ENCODE results near the gene BMX. TPM values are rescaled to one million over a fixed set of nuclear protein-coding genes. Genes with fewer than 3 reads are reported as not detected.

BMX gene
- total and polyA plus RNA-seq, 9 of the 15 experiments (the other 6 are each of a cell fraction or from before 2014, with no cell fraction given): 0.45 to 4.2 (median 1.8) TPM

- BruUV-seq (replicated peaks): no TSS peak
- WGBS (ENCODE audit: insufficient coverage, low coverage, missing lambda C conversion rate): 0% methylated on average over 1 of the region's 1 CpG
- ChIA-PET POLR2A (interaction anchor here (0.7 to 0.8 kb wide), 2 partner anchors 12 to 19 kb away, joined by 3 read pairs; partner anchors contain the start of gene PIR), CTCF (ENCODE audit: low intra/inter-chr PET ratio) (no interaction called here)
- H3K4me2 ChIP-seq (ENCODE audit: insufficient read depth, low read length): no peak overlapping the region
- H3K9ac ChIP-seq (ENCODE audit: insufficient read depth in 1 of 2, low read depth in 2 of 2, low read length in 2 of 2): no peak overlapping the region
- H3K79me2 ChIP-seq (ENCODE audit: control insufficient read depth, insufficient read depth, low read length): no peaks in the 10 kb centered on the region
- in situ Hi-C loops (cut with MboI): no loop called here
- H3K9me1 ChIP-seq (ENCODE audit: control insufficient read depth, insufficient read depth, low read length): no peaks in the 10 kb centered on the region
- H3K27ac ChIP-seq (ENCODE audit: extremely low read depth, low read depth, low read length): no peak overlapping the region
- H3K4me1 ChIP-seq (replicated peaks in 1 of 2; ENCODE audit: control insufficient read depth in 2 of 2, insufficient read depth in 2 of 2, low read length in 2 of 2): peaks cover 0 to 41% of the 10 kb centered on the region in 2 experiments
- ATAC-seq: no peak
- H3K27me3 ChIP-seq (ENCODE audit: control insufficient read depth in 2 of 2, insufficient read depth in 2 of 2, low read length in 2 of 2): no peaks in the 10 kb centered on the region
- DNase-seq (ENCODE audit: extremely low read depth in 1 of 4, low spot score in 3 of 4): no peak
- no peaks in the 10 kb centered on the region for H3K36me3 ChIP-seq (ENCODE audit: control insufficient read depth, insufficient read depth, low read length)
- peak overlapping the region; percentile 68 for H2AFZ ChIP-seq (ENCODE audit: low read depth, low read length)
- no peaks in the 10 kb centered on the region for H3K9me3 ChIP-seq (replicated peaks; ENCODE audit: control insufficient read depth, insufficient read depth, low read depth, low read length)
- FAIRE-seq: no peak
- no peak overlapping the region for H3K4me3 ChIP-seq
- TF ChIP-seq MAFG (tag; conservative IDR thresholded peaks at IDR 0.05): 0 out of 2 replicates have a peak, but pooled peaks have one; percentile 6
- no peak for TF ChIP-seq ZNF778 (CRISPR knock-in tag; IDR thresholded peaks at IDR 0.05)
- peak; percentile 53 for TF ChIP-seq NFE2 (IDR thresholded peaks at IDR 0.05; ENCODE audit: low read depth)
- H4K20me1 ChIP-seq (replicated peaks; ENCODE audit: control insufficient read depth, insufficient read depth, low read length): no peaks in the 10 kb centered on the region
- intact Hi-C loops (cut with micrococcal nuclease): no loop called here
These were observed 11.0 kb downstream of the BMX start for GRCh38 chrX:15511563-15511962.

- FAIRE-seq (no peak), ATAC-seq (peak; percentile 21; the same call in 2 of the 3 replicates)
- POLR2A ChIA-PET: interaction anchor here (0.8 to 1.0 kb wide), 2 partner anchors 11 to 12 kb away, joined by 3 read pairs; partner anchors contain the start of gene BMX
These were observed 11.9 kb downstream of the BMX start for GRCh38 chrX:15512401-15512965.

More at GRCh38 chrX:15512401-15512965, 11.9 kb downstream of the BMX start:
- H3K4me3 ChIP-seq: no peak overlapping the region
- in situ Hi-C loops (cut with MboI) (no loop called here), intact Hi-C loops (cut with micrococcal nuclease) (no loop called here)
- no peaks in the 10 kb centered on the region for H3K9me3 ChIP-seq (replicated peaks; ENCODE audit: control insufficient read depth, insufficient read depth, low read depth, low read length)
- no peaks in the 10 kb centered on the region for H3K27me3 ChIP-seq (ENCODE audit: control insufficient read depth in 2 of 2, insufficient read depth in 2 of 2, low read length in 2 of 2)
- DNase-seq (ENCODE audit: extremely low read depth in 1 of 4, low spot score in 3 of 4): no peak
- peaks cover 0 to 40% of the 10 kb centered on the region in 2 experiments for H3K4me1 ChIP-seq (replicated peaks in 1 of 2; ENCODE audit: control insufficient read depth in 2 of 2, insufficient read depth in 2 of 2, low read length in 2 of 2)
- BruUV-seq (replicated peaks): no TSS peak
- TF ChIP-seq TAF1 (IDR thresholded peaks at IDR 0.05; ENCODE audit: control insufficient read depth, extremely low read depth, insufficient read depth, low read length, severe bottlenecking): no peak
- peak; percentile 7; the same call in 1 of the 2 replicates for TF ChIP-seq JUND (IDR thresholded peaks at IDR 0.05; ENCODE audit: borderline replicate concordance, low read depth, low read length)
- TF ChIP-seq JUND (tag; IDR thresholded peaks at IDR 0.05; ENCODE audit: borderline replicate concordance, low read depth, low read length): 0 out of 3 replicates have a peak, but pooled peaks have one; percentile 5
- no peak for TF ChIP-seq CREB1 (IDR thresholded peaks at IDR 0.05)
- TF ChIP-seq CREB1 (CRISPR knock-in tag; IDR thresholded peaks at IDR 0.05): no peak
- no peak for TF ChIP-seq ZNF695 (CRISPR knock-in tag; IDR thresholded peaks at IDR 0.05)
- TF ChIP-seq SAFB (IDR thresholded peaks at IDR 0.05; ENCODE audit: borderline replicate concordance, low read depth, low read length): no peak
- TF ChIP-seq NFE2 (IDR thresholded peaks at IDR 0.05; ENCODE audit: low read depth): 0 out of 2 replicates have a peak, but pooled peaks have one; percentile 14
- peak; percentile 74 for TF ChIP-seq FOSL1 (tag; conservative IDR thresholded peaks at IDR 0.05)
- TF ChIP-seq TFAM (CRISPR knock-in tag; conservative IDR thresholded peaks at IDR 0.05): no peak
- H3K79me2 ChIP-seq (ENCODE audit: control insufficient read depth, insufficient read depth, low read length): no peaks in the 10 kb centered on the region
- H4K20me1 ChIP-seq (replicated peaks; ENCODE audit: control insufficient read depth, insufficient read depth, low read length): no peaks in the 10 kb centered on the region
- WGBS (ENCODE audit: insufficient coverage, low coverage, missing lambda C conversion rate): 25% methylated on average over 3 of the region's 4 CpGs
- peak overlapping the region; percentile 21; the same call in 1 of the 2 replicates for H3K4me2 ChIP-seq (ENCODE audit: insufficient read depth, low read length)
- no peak overlapping the region for H3K27ac ChIP-seq (ENCODE audit: extremely low read depth, low read depth, low read length)
- CTCF ChIA-PET (ENCODE audit: low intra/inter-chr PET ratio): no interaction called here
- H3K36me3 ChIP-seq (ENCODE audit: control insufficient read depth, insufficient read depth, low read length): no peaks in the 10 kb centered on the region
- H3K9ac ChIP-seq (ENCODE audit: insufficient read depth in 1 of 2, low read depth in 2 of 2, low read length in 2 of 2): no peak overlapping the region
- peak overlapping the region; percentile 34; the same call in 1 of the 2 replicates for H2AFZ ChIP-seq (ENCODE audit: low read depth, low read length)
- H3K9me1 ChIP-seq (ENCODE audit: control insufficient read depth, insufficient read depth, low read length): no peaks in the 10 kb centered on the region
